ENCODE results near the gene GTF2B. TPM values are rescaled to one million over a fixed set of nuclear protein-coding genes. Genes with fewer than 3 reads are reported as not detected.

The GTF2B gene
- total and polyA plus RNA-seq, 2 donors from 2014 or later: 24.3 to 33.0 TPM

GRCh38 chr1:88891951-88892340 is 579 bp upstream of the GTF2B start:
- peak overlapping the region; percentile 89 to 99 (median 93) for H3K4me3 ChIP-seq (ENCODE audit: low read length in 3 of 3)

GRCh38 chr1:88890791-88891317 is 513 bp downstream of the GTF2B start:
- peaks cover 0 to 13% (median 8%) of the 10 kb centered on the region in 3 donors for H3K4me1 ChIP-seq (ENCODE audit: control insufficient read depth in 2 of 3, insufficient read depth in 2 of 3, low read depth in 1 of 3, low read length in 3 of 3)
- intact Hi-C loops (cut with DNase I): no loop called here
- no peak for TF ChIP-seq CTCF (IDR thresholded peaks at IDR 0.05; ENCODE audit: borderline replicate concordance, extremely low read depth, insufficient read depth)
- no peaks in the 10 kb centered on the region for H3K9me3 ChIP-seq (ENCODE audit: control insufficient read depth in 2 of 3, insufficient read depth in 1 of 3, low read length in 3 of 3)
- peak overlapping the region; percentile 77 to 89 for H3K27ac ChIP-seq (ENCODE audit: low read depth in 2 of 2, low read length in 2 of 2)
- H3K27me3 ChIP-seq (ENCODE audit: control insufficient read depth, insufficient read depth, low read length): no peaks in the 10 kb centered on the region
- peak overlapping the region; percentile 89 to 99 (median 93) for H3K4me3 ChIP-seq (ENCODE audit: low read length in 3 of 3)
- FAIRE-seq (no peak), DNase-seq (peak in 2 of 5 donors; percentile 58 to 62)
- peaks cover 0 to 4% (median 4%) of the 10 kb centered on the region in 3 donors for H3K36me3 ChIP-seq (ENCODE audit: control insufficient read depth in 2 of 3, insufficient read depth in 3 of 3, low read length in 3 of 3)
- peak overlapping the region; percentile 83 to 99 (median 92) for H3K9ac ChIP-seq (ENCODE audit: low read length in 3 of 3)

More at GRCh38 chr1:88891951-88892340, 579 bp upstream of the GTF2B start:
- Histone ChIP-seq H3K27ac (ENCODE audit: low read depth in 2 of 2, low read length in 2 of 2) (peak overlapping the region in 1 of 2 donors; percentile 89), H3K9ac (ENCODE audit: low read length in 3 of 3) (peak overlapping the region in 1 of 3 donors; percentile 99), H3K36me3 (ENCODE audit: control insufficient read depth in 2 of 3, insufficient read depth in 3 of 3, low read length in 3 of 3) (peaks cover 0 to 2% (median 0%) of the 10 kb centered on the region in 3 donors), H3K27me3 (ENCODE audit: control insufficient read depth, insufficient read depth, low read length) (no peaks in the 10 kb centered on the region), H3K4me1 (ENCODE audit: control insufficient read depth in 2 of 3, insufficient read depth in 2 of 3, low read depth in 1 of 3, low read length in 3 of 3) (peaks cover 0 to 13% (median 8%) of the 10 kb centered on the region in 3 donors), H3K9me3 (ENCODE audit: control insufficient read depth in 2 of 3, insufficient read depth in 1 of 3, low read length in 3 of 3) (no peaks in the 10 kb centered on the region)
- no peak for TF ChIP-seq CTCF (IDR thresholded peaks at IDR 0.05; ENCODE audit: borderline replicate concordance, extremely low read depth, insufficient read depth)
- DNase-seq (no peak), FAIRE-seq (no peak)
- intact Hi-C loops (cut with DNase I): no loop called here

- Histone ChIP-seq H3K4me3 (ENCODE audit: low read length in 3 of 3) (peak overlapping the region; percentile 89 to 99 (median 93)), H3K36me3 (ENCODE audit: control insufficient read depth in 2 of 3, insufficient read depth in 3 of 3, low read length in 3 of 3) (peaks cover 0 to 6% (median 4%) of the 10 kb centered on the region in 3 donors), H3K9ac (ENCODE audit: low read length in 3 of 3) (peak overlapping the region; percentile 21 to 99 (median 92)), H3K9me3 (ENCODE audit: control insufficient read depth in 2 of 3, insufficient read depth in 1 of 3, low read length in 3 of 3) (no peaks in the 10 kb centered on the region), H3K27me3 (ENCODE audit: control insufficient read depth, insufficient read depth, low read length) (no peaks in the 10 kb centered on the region), H3K27ac (ENCODE audit: low read depth in 2 of 2, low read length in 2 of 2) (no peak overlapping the region), H3K4me1 (ENCODE audit: control insufficient read depth in 2 of 3, insufficient read depth in 2 of 3, low read depth in 1 of 3, low read length in 3 of 3) (peaks cover 0 to 13% (median 8%) of the 10 kb centered on the region in 3 donors)
- TF ChIP-seq CTCF (IDR thresholded peaks at IDR 0.05; ENCODE audit: borderline replicate concordance, extremely low read depth, insufficient read depth): no peak
- intact Hi-C loops (cut with DNase I): no loop called here
- FAIRE-seq (no peak), DNase-seq (peak in 1 of 5 donors; percentile 3)
These were observed 1.2 kb downstream of the GTF2B start for GRCh38 chr1:88890131-88890530.

Data from kidney (tissue), 14 donors.